ENCODE measurements around the gene WNK1.
"Not testable (repeated sequence)": the region's sequence is repeated elsewhere in the genome, so short reads cannot be mapped to it uniquely, and the experiment has no call there.

Gene WNK1

GRCh38 chr12:749751-750270 is 2.6 kb upstream of the WNK1 start:
- DNase-seq (ENCODE audit: low read depth), result no peak

GRCh38 chr12:750366-751191 is 1.8 kb upstream of the WNK1 start:
- DNase-seq (ENCODE audit: low read depth), result no peak

- DNase-seq (ENCODE audit: low read depth), result peak; percentile 78
These were observed 984 bp upstream of the WNK1 start for GRCh38 chr12:751192-751998.

- peak; percentile 16 for DNase-seq (ENCODE audit: low read depth)
These were observed 574 bp downstream of the WNK1 start for GRCh38 chr12:752695-753610.

GRCh38 chr12:753611-754472 is 1.5 kb downstream of the WNK1 start:
- peak; percentile 22 for DNase-seq (ENCODE audit: low read depth)

GRCh38 chr12:754473-754820 is 2.1 kb downstream of the WNK1 start:
- DNase-seq (ENCODE audit: low read depth), result no peak

GRCh38 chr12:754851-755562 is 2.6 kb downstream of the WNK1 start:
- DNase-seq (ENCODE audit: low read depth), result no peak

- DNase-seq (ENCODE audit: low read depth), result no peak
These were observed 7.2 kb downstream of the WNK1 start for GRCh38 chr12:759628-760027.

GRCh38 chr12:761256-761655 is 8.9 kb downstream of the WNK1 start:
- DNase-seq (ENCODE audit: low read depth), result no peak

GRCh38 chr12:765840-766239 is 13.5 kb downstream of the WNK1 start:
- DNase-seq (ENCODE audit: low read depth), result no peak

- no peak for DNase-seq (ENCODE audit: low read depth)
These were observed 16.1 kb downstream of the WNK1 start for GRCh38 chr12:768434-768833.

- DNase-seq (ENCODE audit: low read depth), result no peak
These were observed 18.1 kb downstream of the WNK1 start for GRCh38 chr12:770479-770878.

GRCh38 chr12:772056-772697 is 19.8 kb downstream of the WNK1 start:
- no peak for DNase-seq (ENCODE audit: low read depth)

GRCh38 chr12:774051-774614 is 21.8 kb downstream of the WNK1 start:
- DNase-seq (ENCODE audit: low read depth), result no peak

- not testable (repeated sequence) for DNase-seq (ENCODE audit: low read depth)
These were observed 23.8 kb downstream of the WNK1 start for GRCh38 chr12:775973-776771.

GRCh38 chr12:776772-777373 is 24.5 kb downstream of the WNK1 start:
- not testable (repeated sequence) for DNase-seq (ENCODE audit: low read depth)

GRCh38 chr12:777550-778047 is 25.2 kb downstream of the WNK1 start:
- DNase-seq (ENCODE audit: low read depth), result no peak

- DNase-seq (ENCODE audit: low read depth), result no peak
These were observed 26.2 kb downstream of the WNK1 start for GRCh38 chr12:778615-779014.
